HCT116 (cell line): ENCODE results near the gene TMEM74B. TPM values are rescaled to one million over a fixed set of nuclear protein-coding genes. Genes with fewer than 3 reads are reported as not detected.

Source experiments
- ATAC-seq: fragments of 200-7000 bp; cut with Tn5 transposase; 2 replicates; pipeline ENCODE4 v1.9.1; 2020; ENCODE audit warnings: mild to moderate bottlenecking, moderate library complexity
- BruUV-seq: library from RNA; stranded (reverse); fragments of 400-500 nt; replicated peaks from 2 replicates; lab custom pipeline; 2021; lab: Mats Ljungman, UMichigan
- CTCF ChIA-PET: fragments of 300-600 bp; sonication (Branson Sonifier 250); formaldehyde crosslinking; loops from one replicate; lab custom pipeline; 2021; ENCODE audit warnings: antibody characterized with exemption; lab: Charles Lee
- POLR2A ChIA-PET: fragments of 300-600, 350-600 bp; sonication (Branson Sonifier 250); formaldehyde crosslinking; loops from one replicate; lab custom pipeline; 2021; ENCODE audit warnings: antibody characterized with exemption; lab: Charles Lee
- RAD21 ChIA-PET, 2 experiments: fragments of 300-600 bp; sonication (Branson Sonifier 250); formaldehyde crosslinking; loops; one replicate each; lab custom pipeline; 2023; ENCODE audit warnings: low total read pairs in 2 of 2; ENCODE audit not compliant: uncharacterized antibody in 2 of 2, unreplicated experiment in 2 of 2, low non-redundant PET in 1 of 2; lab: Charles Lee
- DNase-seq: peaks from one replicate; pipeline ENCODE4 v3.0.0-alpha.2; 2010; ENCODE audit warnings: low read depth, low spot score
- H2AFZ ChIP-seq: fragments of 200-600 bp; shearing (Covaris generic), sonication (generic); 2 replicates; pipeline ENCODE4 v1.6.1; 2017; ENCODE audit warnings: low read depth, mixed run types, mixed read lengths, antibody characterized with exemption, low read length; ENCODE audit not compliant: poor library complexity, severe bottlenecking
- H3K27ac ChIP-seq: 2 replicates; pipeline ENCODE4 v1.5.1; 2012; ENCODE audit warnings: low read depth, low read length
- H3K27me3 ChIP-seq: fragments of 200-600 bp; sonication (generic); 2 replicates; pipeline ENCODE4 v1.6.1; 2016; ENCODE audit warnings: mixed run types, low read length, mixed read lengths; ENCODE audit not compliant: insufficient read depth
- H3K36me3 ChIP-seq, 2 experiments: fragments of 200-500 bp in 1 of 2; fragments of 200-600 bp in 1 of 2; sonication (Bioruptor generic) in 1 of 2; sonication (generic) in 1 of 2; 2 replicates each; pipeline versions ENCODE4 v1.5.1 to v1.6.1; 2014 to 2016; ENCODE audit warnings: low read length in 2 of 2, inconsistent platforms in 1 of 2, mixed read lengths in 1 of 2, mixed run types in 1 of 2; ENCODE audit not compliant: insufficient read depth in 2 of 2, control insufficient read depth in 1 of 2
- H3K4me1 ChIP-seq, 2 experiments: fragments of 200-600 bp in 1 of 2; sonication (generic) in 1 of 2; 2 replicates each; pipeline versions ENCODE4 v1.5.1 to v1.6.1; 2012 to 2017; ENCODE audit warnings: low read length in 2 of 2, inconsistent platforms in 1 of 2, mild to moderate bottlenecking in 1 of 2, mixed read lengths in 1 of 2, mixed run types in 1 of 2, moderate library complexity in 1 of 2; ENCODE audit not compliant: insufficient read depth in 2 of 2, control insufficient read depth in 1 of 2
- H3K4me2 ChIP-seq: fragments of 200-600 bp; sonication (generic); 2 replicates; pipeline ENCODE4 v1.6.1; 2017; ENCODE audit warnings: mixed run types, low read length, mixed read lengths
- H3K4me3 ChIP-seq, 2 experiments: fragments of 200-600 bp in 1 of 2; sonication (generic) in 1 of 2; replicated peaks in 1 of 2; 2 replicates each; pipeline ENCODE4 v1.5.1; 2011 to 2016; ENCODE audit warnings: low read length in 2 of 2, control low read depth in 1 of 2, low read depth in 1 of 2, mild to moderate bottlenecking in 1 of 2, mixed read lengths in 1 of 2, mixed run types in 1 of 2
- H3K79me2 ChIP-seq: fragments of 200-600 bp; sonication (generic); 2 replicates; pipeline ENCODE4 v1.6.1; 2017; ENCODE audit warnings: mild to moderate bottlenecking, mixed run types, low read length, moderate library complexity, mixed read lengths; ENCODE audit not compliant: insufficient read depth
- H3K9ac ChIP-seq: fragments of 200-600 bp; sonication (generic); 2 replicates; pipeline ENCODE4 v1.6.1; 2016; ENCODE audit warnings: low read length, mixed read lengths
- H3K9me2 ChIP-seq: fragments of 200-600 bp; sonication (generic), shearing (Covaris generic); 2 replicates; pipeline ENCODE4 v1.6.1; 2017; ENCODE audit warnings: mixed run types, mild to moderate bottlenecking, moderate library complexity; ENCODE audit not compliant: insufficient read depth
- H3K9me3 ChIP-seq, 2 experiments: fragments of 200-500 bp in 1 of 2; fragments of 200-600 bp in 1 of 2; sonication (Bioruptor generic) in 1 of 2; sonication (generic) in 1 of 2; 2 replicates each; pipeline ENCODE4 v1.6.1; 2014 to 2017; ENCODE audit warnings: low read length in 2 of 2, mixed read lengths in 2 of 2, inconsistent platforms in 1 of 2, low read depth in 1 of 2, mild to moderate bottlenecking in 1 of 2, mixed run types in 1 of 2, moderate library complexity in 1 of 2; ENCODE audit not compliant: control insufficient read depth in 1 of 2, insufficient read depth in 1 of 2
- H4K20me1 ChIP-seq: fragments of 200-600 bp; sonication (generic), shearing (Covaris generic); 2 replicates; pipeline ENCODE4 v1.6.1; 2017; ENCODE audit warnings: mixed run types, mild to moderate bottlenecking, moderate library complexity; ENCODE audit not compliant: insufficient read depth
- ATF3 ChIP-seq: IDR thresholded peaks from 2 replicates; pipeline ENCODE4 v1.6.1; 2012
- EGR1 ChIP-seq: IDR thresholded peaks from 2 replicates; pipeline ENCODE4 v1.6.1; 2012; ENCODE audit warnings: low read depth
- ELF1 ChIP-seq: IDR thresholded peaks from 2 replicates; pipeline ENCODE4 v1.6.1; 2012; ENCODE audit warnings: low read depth, borderline replicate concordance
- EZH2 ChIP-seq: fragments of 200-600 bp; sonication (generic); IDR thresholded peaks from 2 replicates; pipeline ENCODE4 v1.6.1; 2017; ENCODE audit warnings: antibody characterized with exemption, mixed run types
- EZH2phosphoT487 ChIP-seq: fragments of 200-600 bp; IDR thresholded peaks from 2 replicates; pipeline ENCODE4 v1.6.1; 2018; ENCODE audit warnings: antibody characterized with exemption, borderline replicate concordance
- MAX ChIP-seq: IDR thresholded peaks from 2 replicates; pipeline ENCODE4 v1.6.1; 2012
- RAD21 ChIP-seq: IDR thresholded peaks from 2 replicates; pipeline ENCODE4 v1.6.1; 2012; ENCODE audit warnings: low read depth, mild to moderate bottlenecking
- SP1 ChIP-seq: IDR thresholded peaks from 2 replicates; pipeline ENCODE4 v1.6.1; 2012; ENCODE audit warnings: low read depth
- intact Hi-C: fragments of 100-400 bp; cut with micrococcal nuclease; formaldehyde crosslinking; loops from 2 replicates; pipeline ENCODE4 v1.10.0; 2022
- total RNA-seq: library from RNA; stranded (reverse); gene quantifications from one replicate; pipeline ENCODE4 v1.2.1, GENCODE V29; 2021; ENCODE audit not compliant: unreplicated experiment
- TF ChIP-seq, protein P1 (sequence below): IDR thresholded peaks from 2 replicates; pipeline ENCODE4 v1.6.1; 2011; ENCODE audit warnings: mild to moderate bottlenecking, low read length, moderate library complexity; ENCODE audit not compliant: insufficient replicate concordance; ENCODE audit errors: extremely low read depth

TMEM74B gene
- total RNA-seq, 1 experiment from 2014 or later = 25.7 TPM

DNA sequence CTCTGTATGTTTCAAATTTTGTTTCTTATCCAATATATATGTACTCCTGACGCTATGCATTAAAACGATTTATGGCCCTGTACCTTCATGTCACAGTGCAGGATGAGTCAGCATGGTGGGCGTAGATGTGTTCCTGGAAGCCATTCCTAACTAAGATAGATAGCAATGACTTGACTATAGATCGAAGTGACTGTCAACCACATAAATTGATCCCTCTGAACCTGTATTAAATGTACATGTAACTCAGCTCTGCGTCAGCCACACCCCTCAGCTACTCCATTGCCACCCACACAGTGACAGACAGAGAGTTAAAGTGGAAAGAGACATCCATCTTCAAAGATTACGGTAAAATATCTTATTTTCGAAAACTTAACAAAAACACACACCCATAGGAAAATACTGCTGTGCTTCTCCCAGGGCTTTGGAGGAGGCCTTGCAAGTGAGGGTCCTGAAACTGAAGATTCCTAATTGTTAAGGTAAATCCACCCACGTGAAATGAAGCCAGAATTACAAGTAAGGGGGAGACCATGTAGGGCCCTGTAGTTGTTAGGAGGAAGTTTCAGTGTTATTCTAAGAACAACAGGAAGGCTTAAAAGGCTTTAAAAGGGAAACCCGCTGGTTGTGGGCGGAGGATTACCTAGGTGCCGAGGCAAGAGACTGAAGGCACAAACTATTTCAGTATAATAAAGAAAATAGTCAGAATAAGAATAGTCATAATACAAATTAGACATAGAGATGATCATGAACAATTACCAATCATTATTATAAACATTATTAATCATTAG, 30.8 kb upstream of the TMEM74B start:
- H2AFZ ChIP-seq = no peak overlapping the region
- POLR2A ChIA-PET = no interaction called here

More for the DNA sequence above, 30.8 kb upstream of the TMEM74B start:
- Histone ChIP-seq H3K9me2 (no peaks in the 10 kb centered on the region), H3K27ac (no peak overlapping the region), H3K27me3 (no peaks in the 10 kb centered on the region), H3K36me3 (no peaks in the 10 kb centered on the region), H3K79me2 (no peaks in the 10 kb centered on the region), H3K9me3 (no peaks in the 10 kb centered on the region), H4K20me1 (no peaks in the 10 kb centered on the region), H3K4me2 (peak overlapping the region; percentile 28; the same call in 1 of the 2 replicates), H3K9ac (no peak overlapping the region), H3K4me3 (no peak overlapping the region), H3K4me1 (peaks cover 6 to 19% of the 10 kb centered on the region in 2 experiments; a peak in 3 of 4 replicates)
- intact Hi-C loops = loop anchor here (10.0 kb wide), 3 partner anchors 101 to 249 kb away; partner anchors contain the start of genes NSFL1C and PSMF1
- RAD21 ChIA-PET = no interaction called here
- TF ChIP-seq ELF1 (no peak), EGR1 (no peak), EZH2 (no peak), MAX (no peak), SP1 (no peak), ATF3 (no peak; the same call in 1 of the 2 replicates), EZH2phosphoT487 (no peak), RAD21 (no peak)
- TF ChIP-seq, protein P1, sequence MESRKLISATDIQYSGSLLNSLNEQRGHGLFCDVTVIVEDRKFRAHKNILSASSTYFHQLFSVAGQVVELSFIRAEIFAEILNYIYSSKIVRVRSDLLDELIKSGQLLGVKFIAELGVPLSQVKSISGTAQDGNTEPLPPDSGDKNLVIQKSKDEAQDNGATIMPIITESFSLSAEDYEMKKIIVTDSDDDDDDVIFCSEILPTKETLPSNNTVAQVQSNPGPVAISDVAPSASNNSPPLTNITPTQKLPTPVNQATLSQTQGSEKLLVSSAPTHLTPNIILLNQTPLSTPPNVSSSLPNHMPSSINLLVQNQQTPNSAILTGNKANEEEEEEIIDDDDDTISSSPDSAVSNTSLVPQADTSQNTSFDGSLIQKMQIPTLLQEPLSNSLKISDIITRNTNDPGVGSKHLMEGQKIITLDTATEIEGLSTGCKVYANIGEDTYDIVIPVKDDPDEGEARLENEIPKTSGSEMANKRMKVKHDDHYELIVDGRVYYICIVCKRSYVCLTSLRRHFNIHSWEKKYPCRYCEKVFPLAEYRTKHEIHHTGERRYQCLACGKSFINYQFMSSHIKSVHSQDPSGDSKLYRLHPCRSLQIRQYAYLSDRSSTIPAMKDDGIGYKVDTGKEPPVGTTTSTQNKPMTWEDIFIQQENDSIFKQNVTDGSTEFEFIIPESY = no peak
- BruUV-seq = no TSS peak
- CTCF ChIA-PET = no interaction called here
- ATAC-seq = no peak
- no peak for DNase-seq
